SW480 (cell line): ENCODE measurements around the gene PTPN14.

Experiments
- DNase-seq: peaks from one replicate; pipeline ENCODE4 v3.0.0-alpha.2; 2016; ENCODE audit warnings: low spot score

The PTPN14 gene

DNA sequence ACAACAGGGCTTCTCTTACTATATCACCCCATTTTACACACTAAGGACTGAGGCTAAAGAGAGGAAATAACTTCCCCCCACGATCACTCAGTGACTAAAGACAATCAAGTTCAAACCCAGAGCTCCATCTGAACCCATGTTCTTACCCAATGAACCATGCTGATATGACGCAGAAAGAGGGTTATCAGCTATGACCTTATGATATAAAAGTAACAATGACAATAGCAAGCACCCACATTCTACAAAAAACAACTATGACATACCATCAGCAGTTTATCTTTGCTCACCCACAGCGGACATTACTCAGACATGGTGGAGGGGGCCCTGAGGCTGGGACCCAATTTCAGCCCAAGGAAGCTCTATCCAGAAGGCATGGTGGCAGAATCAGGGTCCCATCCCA is 75.7 kb downstream of the PTPN14 start:
- no peak for DNase-seq

DNA sequence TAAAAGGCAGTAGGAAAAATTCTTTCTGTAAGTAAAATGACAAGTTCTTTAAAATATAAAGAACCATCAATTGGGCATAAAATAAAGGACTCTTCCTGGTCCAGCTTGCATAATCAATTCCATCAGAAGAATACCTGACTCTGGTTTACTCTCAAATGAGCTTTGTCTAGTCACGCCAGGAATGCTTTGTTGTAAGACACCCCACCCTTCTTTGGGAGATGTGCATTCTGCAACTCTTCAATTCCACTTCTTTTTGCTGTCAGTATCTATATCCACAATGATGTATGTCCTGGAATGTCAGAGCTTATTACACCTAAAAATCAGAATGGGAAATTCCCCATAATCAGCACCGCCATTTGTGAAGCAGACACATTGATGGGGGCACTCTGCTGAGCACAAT is 76.1 kb downstream of the PTPN14 start:
- DNase-seq = no peak

DNA sequence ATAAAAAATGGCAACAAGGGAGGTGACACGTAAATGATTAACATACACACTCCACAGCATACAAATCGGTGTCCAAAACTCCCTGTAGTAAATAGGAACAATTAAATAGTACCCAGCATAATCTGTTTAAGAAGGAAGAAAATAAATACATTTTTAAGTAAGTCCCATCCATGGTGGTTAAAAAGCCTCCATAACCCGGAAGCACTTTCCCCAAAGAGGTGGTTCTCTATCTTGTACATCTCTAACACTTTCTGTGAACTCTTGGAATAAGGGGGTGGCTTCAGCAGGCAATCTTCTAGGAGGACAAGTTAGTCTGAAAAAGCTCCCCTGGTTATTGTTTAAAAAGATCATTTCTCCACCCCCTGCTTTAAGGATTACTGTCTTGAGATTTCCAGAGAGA is 76.9 kb downstream of the PTPN14 start:
- no peak for DNase-seq

DNA sequence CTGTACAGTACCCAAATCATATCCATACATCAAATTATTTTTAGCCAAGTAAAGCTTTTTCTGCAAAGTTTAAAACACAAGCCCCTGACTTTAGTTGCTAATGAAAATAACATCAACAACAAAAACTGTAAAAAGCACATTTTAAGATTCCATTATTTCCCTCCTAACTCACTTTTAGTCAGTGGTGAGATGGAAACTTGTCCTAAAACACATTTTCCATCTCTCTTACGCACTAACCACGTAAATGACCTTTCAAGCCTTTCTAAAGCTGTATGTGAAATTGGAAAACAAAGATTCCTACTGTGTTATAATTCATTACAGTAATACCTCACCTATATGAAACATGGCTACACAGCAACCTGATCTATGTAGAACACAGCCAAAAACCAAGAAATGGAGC is 77.5 kb downstream of the PTPN14 start:
- no peak for DNase-seq

- no peak for DNase-seq
These were observed 78.0 kb downstream of the PTPN14 start for GRCh38 chr1:214473387-214473786.

GRCh38 chr1:214472364-214472763 is 79.0 kb downstream of the PTPN14 start:
- no peak for DNase-seq

DNA sequence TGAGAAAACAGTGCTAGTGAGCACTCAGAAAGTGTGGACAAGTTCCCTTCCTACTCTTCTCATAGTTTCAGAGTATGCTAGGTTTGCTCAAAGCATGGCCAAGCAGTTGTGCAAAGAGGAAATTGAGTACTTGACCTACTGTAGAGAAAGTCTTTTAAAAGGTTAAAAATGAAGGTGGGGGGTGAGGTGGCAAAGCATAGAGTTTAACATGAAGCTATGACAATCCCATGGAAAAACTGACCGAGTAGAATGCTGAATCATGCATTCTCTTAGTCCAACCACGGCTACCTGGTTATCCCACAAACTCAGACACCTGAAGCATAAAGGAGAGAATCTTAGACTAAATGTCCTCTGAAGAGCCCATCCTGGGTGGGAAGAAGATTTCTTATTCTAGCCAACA is 79.9 kb downstream of the PTPN14 start:
- no peak for DNase-seq

GRCh38 chr1:214470132-214470531 is 81.3 kb downstream of the PTPN14 start:
- DNase-seq = no peak

- DNase-seq = no peak
These were observed 82.1 kb downstream of the PTPN14 start for GRCh38 chr1:214469290-214469689.

DNA sequence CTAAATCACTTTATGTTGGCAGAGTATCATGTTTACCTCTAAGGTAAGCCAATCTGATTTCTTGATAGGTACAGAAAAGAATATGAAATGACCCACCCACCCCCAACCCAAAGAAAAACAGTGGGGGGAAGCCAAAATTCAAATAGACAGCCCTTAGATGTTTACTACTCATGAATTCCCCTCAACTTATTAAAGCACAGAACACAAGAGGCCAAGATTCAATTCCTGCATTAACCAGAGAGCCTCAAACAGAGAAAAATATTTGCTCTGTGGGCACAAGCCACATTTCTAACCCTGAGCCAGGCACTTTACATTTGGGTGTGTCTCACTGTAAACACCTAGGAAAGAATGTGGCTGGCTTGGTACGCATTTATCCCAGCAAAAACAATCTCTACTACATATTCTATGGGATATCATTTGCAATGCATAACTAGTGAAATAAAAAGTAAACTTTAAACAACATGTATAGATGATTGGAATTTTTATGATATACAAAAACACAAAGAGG is 84.3 kb downstream of the PTPN14 start:
- peak; percentile 88 for DNase-seq

GRCh38 chr1:214466403-214467077 is 84.9 kb downstream of the PTPN14 start:
- DNase-seq = peak; percentile 85

DNA sequence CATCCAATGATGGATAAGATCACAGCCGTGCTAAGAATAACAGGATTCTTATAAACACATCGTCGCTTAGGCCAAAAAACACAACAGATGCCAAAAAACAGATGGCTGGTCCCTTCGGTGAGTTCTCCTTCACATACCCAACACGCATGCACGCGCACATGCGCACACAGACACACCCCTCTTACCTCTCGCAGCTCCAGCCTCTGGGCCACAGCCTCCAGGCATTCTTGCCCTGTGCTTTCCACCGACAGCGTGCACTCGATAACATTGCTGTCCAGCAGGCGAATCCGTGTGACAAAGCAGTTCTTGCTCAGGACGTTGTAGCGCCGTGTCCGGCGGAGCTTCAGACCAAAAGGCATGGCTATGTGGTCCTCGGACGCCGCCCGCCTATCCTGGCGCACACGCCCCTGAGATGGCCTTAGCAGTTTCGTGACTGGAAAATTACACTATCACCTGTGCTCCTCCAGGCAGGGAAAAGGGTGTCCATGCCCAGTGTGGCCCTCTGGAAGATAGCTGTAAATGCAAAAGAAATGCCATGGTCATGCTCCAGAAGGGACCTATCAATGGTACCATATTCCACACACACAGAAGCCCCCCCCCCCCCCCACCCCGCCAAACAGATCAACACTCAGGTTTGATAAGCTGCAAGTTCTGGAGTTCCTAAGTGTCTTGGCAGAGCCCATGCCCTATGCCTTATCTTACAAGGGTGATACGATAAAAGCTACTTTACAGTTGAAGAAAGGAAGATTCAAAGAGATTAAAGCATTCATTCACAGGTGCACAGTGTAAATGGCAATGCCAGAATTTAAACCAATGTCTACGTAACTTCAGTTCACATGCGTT is 86.7 kb downstream of the PTPN14 start:
- no peak for DNase-seq

DNA sequence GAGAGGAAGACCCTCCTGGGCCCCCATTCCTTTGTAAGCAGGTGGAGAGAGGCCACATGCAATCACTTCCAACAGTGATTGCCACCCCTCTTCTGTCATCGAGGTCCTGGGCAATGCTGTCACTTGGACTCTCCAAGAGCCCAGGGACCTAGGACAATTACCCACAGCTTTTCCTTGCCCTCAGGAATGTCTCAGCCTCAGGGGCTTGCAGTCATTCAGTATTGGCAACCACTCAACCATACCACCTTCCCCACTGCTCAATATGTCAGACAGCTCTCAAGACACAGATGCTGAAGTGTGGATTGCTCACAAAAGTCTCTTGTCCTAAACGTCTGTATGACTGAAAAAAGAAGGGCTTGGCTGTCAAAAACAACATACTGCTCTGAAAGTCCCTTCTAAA is 87.8 kb downstream of the PTPN14 start:
- DNase-seq = no peak

DNA sequence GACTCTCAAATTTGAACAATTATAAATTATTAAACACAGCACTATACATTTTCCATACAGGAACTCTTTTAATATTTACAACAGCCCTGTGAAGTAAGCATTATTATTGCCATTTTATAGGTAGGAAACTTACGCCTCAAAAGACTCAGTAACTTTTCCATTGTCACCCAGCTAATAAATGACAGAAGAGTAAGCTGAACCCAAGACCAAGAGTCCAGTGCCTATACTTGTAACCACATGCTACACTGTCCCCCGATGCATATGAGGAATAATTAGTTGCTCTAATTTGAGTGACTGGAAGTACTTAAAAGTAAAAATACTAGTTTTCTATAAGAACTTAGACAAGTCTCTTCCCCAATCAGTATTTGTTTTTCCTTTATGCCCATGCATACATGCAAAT is 88.5 kb downstream of the PTPN14 start:
- DNase-seq = no peak

- no peak for DNase-seq
These were observed 90.1 kb downstream of the PTPN14 start for GRCh38 chr1:214461305-214461704.

DNA sequence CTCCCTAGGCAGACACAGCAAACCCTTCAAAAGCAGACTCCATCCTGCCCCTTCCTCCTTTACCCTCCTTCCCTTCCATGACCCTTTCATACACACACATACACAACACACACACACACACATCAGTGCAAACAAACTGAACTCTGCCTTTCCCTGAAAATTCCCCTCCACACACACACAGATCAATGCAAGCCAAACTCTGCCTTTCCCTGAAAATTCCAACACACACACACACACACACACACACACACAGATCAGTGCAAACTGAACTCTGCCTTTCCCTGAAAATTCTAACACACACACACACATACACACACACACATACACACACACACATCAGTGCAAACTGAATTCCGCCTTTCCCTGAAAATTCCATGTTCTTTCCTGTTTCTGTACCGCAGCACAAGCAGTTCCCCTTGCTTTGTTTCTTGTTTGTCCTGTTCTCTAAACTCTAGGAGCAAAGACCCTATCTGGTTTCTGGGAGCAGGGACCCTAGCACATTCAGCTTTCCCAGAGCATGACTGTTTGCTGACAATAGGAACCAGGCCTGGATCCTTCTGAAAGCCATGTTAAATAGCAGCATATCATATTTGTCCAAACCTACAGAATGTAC is 91.0 kb downstream of the PTPN14 start:
- DNase-seq = no peak

DNA sequence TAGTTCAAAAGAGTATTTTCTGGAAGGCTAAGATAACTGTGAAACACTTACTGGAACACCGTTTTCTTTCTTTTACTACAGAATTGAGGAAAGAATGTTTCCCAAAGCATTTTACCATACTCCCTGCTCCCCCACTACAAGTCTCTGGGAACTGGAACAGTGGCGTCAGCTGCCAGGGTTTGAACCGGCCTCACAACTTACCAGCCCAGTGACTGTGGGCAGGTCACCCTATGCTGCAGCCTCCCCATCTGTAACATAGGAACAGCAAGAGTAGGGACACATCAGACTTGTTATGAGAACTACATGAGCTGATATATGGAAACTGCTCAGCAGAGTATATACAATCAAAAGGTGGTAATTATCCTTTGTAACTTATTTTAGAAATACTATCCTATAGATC is 91.5 kb downstream of the PTPN14 start:
- DNase-seq = no peak

DNA sequence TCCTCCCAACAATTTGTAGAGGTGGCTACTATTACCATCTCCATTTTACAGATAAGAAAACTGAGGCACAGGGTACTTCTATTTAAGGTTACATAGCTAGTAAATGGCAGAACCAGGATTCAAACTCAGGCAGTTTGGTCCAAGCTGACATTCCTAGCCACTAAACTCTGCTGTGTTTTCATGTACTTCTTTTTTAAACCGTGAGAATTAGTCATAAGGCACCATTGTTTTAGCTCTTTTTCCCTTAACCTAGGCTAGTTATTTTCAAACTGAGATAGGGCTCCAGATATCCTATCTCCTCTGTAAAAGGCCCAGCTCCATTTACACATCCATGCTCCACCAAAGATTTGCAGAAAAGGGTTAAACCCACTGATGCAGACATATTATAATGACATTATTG is 92.9 kb downstream of the PTPN14 start:
- DNase-seq = no peak

GRCh38 chr1:214455971-214456867 is 95.2 kb downstream of the PTPN14 start:
- no peak for DNase-seq

GRCh38 chr1:214455479-214455878 is 95.9 kb downstream of the PTPN14 start:
- DNase-seq = no peak

DNA sequence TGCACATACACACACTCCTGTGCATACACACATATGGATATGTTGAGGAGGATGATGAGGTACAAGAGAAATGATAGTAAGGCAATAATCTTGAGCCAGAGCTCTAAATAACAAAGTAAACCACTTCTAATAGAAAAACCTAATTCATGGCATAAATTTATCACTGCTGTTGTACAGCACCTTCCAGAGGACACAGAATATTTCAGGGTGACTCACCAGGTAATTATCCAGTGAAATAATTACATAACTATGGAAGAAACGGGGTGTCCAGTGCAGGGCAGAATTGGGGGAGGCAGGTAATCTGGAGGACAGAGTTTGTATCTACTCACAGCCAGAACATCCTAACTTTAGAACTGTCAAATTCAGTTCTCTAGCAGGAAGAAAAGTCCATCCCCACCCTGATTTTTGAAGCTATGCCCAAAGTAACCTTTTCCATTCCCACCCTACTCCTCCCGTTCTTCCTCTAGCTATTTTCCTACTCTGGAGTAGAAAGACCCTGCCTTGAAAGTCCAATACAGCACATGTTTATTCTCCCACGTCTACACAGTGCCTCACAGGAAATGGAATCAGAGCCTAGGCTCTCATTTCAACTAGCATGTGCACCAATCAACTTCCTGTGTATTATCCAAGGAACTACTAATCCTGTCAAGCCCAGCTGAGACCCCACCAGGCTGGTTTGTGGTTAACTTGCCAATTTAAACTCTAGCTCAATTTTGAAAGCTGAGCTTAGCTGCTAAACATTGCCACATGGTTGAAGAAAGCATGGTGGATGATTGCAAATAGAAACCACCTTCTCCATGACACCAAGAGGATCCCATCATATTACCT is 96.6 kb downstream of the PTPN14 start:
- no peak for DNase-seq
